H9 (cell line): ENCODE results near the gene FGD6. TPM values are rescaled to one million over a fixed set of nuclear protein-coding genes. Genes with fewer than 3 reads are reported as not detected.
A peak's percentile ranks its signal among the peaks of the same experiment; 100 is the strongest.

Source experiments
- DNase-seq: peaks from one replicate; pipeline ENCODE4 v3.0.0-alpha.2; 2017
- H2AFZ ChIP-seq: one replicate; pipeline ENCODE4 v1.6.1; 2013; ENCODE audit warnings: mild to moderate bottlenecking, low read length, control low read depth, moderate library complexity
- H2AK5ac ChIP-seq: 2 replicates; pipeline ENCODE4 v1.6.1; 2013; ENCODE audit warnings: low read length, control low read depth, mixed read lengths; ENCODE audit not compliant: insufficient read length
- H2BK120ac ChIP-seq: one replicate; pipeline ENCODE4 v1.6.1; 2013; ENCODE audit warnings: low read depth, mild to moderate bottlenecking, low read length, control low read depth, inconsistent platforms; ENCODE audit not compliant: poor library complexity, severe bottlenecking
- H2BK12ac ChIP-seq: 2 replicates; pipeline ENCODE4 v1.6.1; 2013; ENCODE audit warnings: low read length, control low read depth, mixed read lengths, low read depth; ENCODE audit not compliant: insufficient read length
- H2BK15ac ChIP-seq: 2 replicates; pipeline ENCODE4 v1.6.1; 2013; ENCODE audit warnings: low read depth, low read length, control low read depth
- H2BK20ac ChIP-seq: one replicate; pipeline ENCODE4 v1.6.1; 2013; ENCODE audit warnings: low read depth, mild to moderate bottlenecking, low read length, control low read depth, inconsistent platforms; ENCODE audit not compliant: poor library complexity, severe bottlenecking
- H2BK5ac ChIP-seq: 2 replicates; pipeline ENCODE4 v1.6.1; 2013; ENCODE audit warnings: low read length, control low read depth, mixed read lengths; ENCODE audit not compliant: insufficient read length
- H3K14ac ChIP-seq: 2 replicates; pipeline ENCODE4 v1.6.1; 2013; ENCODE audit warnings: low read length, control low read depth; ENCODE audit not compliant: insufficient read depth
- H3K18ac ChIP-seq: 2 replicates; pipeline ENCODE4 v1.6.1; 2013; ENCODE audit warnings: low read depth, mild to moderate bottlenecking, mixed read lengths, low read length, control low read depth; ENCODE audit not compliant: insufficient read length
- H3K23ac ChIP-seq: 2 replicates; pipeline ENCODE4 v1.6.1; 2013; ENCODE audit warnings: low read length, control low read depth, mixed read lengths, low read depth; ENCODE audit not compliant: insufficient read length
- H3K23me2 ChIP-seq: 2 replicates; pipeline ENCODE4 v1.6.1; 2013; ENCODE audit warnings: low read depth, mild to moderate bottlenecking, mixed read lengths, low read length, control low read depth; ENCODE audit not compliant: insufficient read length, poor library complexity, severe bottlenecking
- H3K27ac ChIP-seq: 2 replicates; pipeline ENCODE4 v1.5.1; 2013; ENCODE audit warnings: low read length, control low read depth, mixed read lengths, low read depth; ENCODE audit not compliant: insufficient read length
- H3K27me3 ChIP-seq: 2 replicates; pipeline ENCODE4 v1.6.1; 2013; ENCODE audit warnings: low read length, control low read depth, inconsistent platforms; ENCODE audit not compliant: insufficient read depth
- H3K4ac ChIP-seq: 2 replicates; pipeline ENCODE4 v1.6.1; 2013; ENCODE audit warnings: low read depth, mild to moderate bottlenecking, control low read depth, inconsistent platforms, low read length, moderate library complexity
- H3K4me1 ChIP-seq: 2 replicates; pipeline ENCODE4 v1.6.1; 2013; ENCODE audit warnings: low read length, control low read depth, inconsistent platforms; ENCODE audit not compliant: insufficient read depth
- H3K4me2 ChIP-seq: 2 replicates; pipeline ENCODE4 v1.6.1; 2013; ENCODE audit warnings: low read length, control low read depth, mixed read lengths; ENCODE audit not compliant: insufficient read length, insufficient read depth
- H3K56ac ChIP-seq: 2 replicates; pipeline ENCODE4 v1.6.1; 2013; ENCODE audit warnings: low read depth, mild to moderate bottlenecking, mixed read lengths, low read length, control low read depth; ENCODE audit not compliant: insufficient read length
- H3K79me1 ChIP-seq: 2 replicates; pipeline ENCODE4 v1.6.1; 2013; ENCODE audit warnings: low read depth, mild to moderate bottlenecking, moderate library complexity, low read length, control low read depth, inconsistent platforms; ENCODE audit not compliant: insufficient read depth, poor library complexity, severe bottlenecking
- H3K79me2 ChIP-seq: 2 replicates; pipeline ENCODE4 v1.6.1; 2013; ENCODE audit warnings: low read length, control low read depth, inconsistent platforms; ENCODE audit not compliant: insufficient read depth
- H3K9ac ChIP-seq: 2 replicates; pipeline ENCODE4 v1.6.1; 2013; ENCODE audit warnings: low read length, control low read depth, mixed read lengths; ENCODE audit not compliant: insufficient read length; ENCODE audit errors: extremely low read depth
- H3K9me3 ChIP-seq: one replicate; pipeline ENCODE4 v1.6.1; 2013; ENCODE audit warnings: low read depth, low read length, inconsistent platforms; ENCODE audit not compliant: control insufficient read depth
- H3T11ph ChIP-seq: one replicate; pipeline ENCODE4 v1.6.1; 2013; ENCODE audit warnings: mild to moderate bottlenecking, low read length, control low read depth, inconsistent platforms
- H4K20me1 ChIP-seq: one replicate; pipeline ENCODE4 v1.6.1; 2013; ENCODE audit not compliant: control insufficient read depth, insufficient read length, insufficient read depth
- H4K5ac ChIP-seq: 2 replicates; pipeline ENCODE4 v1.6.1; 2013; ENCODE audit warnings: low read depth, mild to moderate bottlenecking, mixed read lengths, low read length, control low read depth; ENCODE audit not compliant: insufficient read length
- H4K8ac ChIP-seq: replicated peaks from 2 replicates; pipeline ENCODE4 v1.6.1; 2013; ENCODE audit warnings: low read length, control low read depth, mixed read lengths, low read depth; ENCODE audit not compliant: insufficient read length
- H4K91ac ChIP-seq: 2 replicates; pipeline ENCODE4 v1.6.1; 2013; ENCODE audit warnings: low read depth, mild to moderate bottlenecking, moderate library complexity, mixed read lengths, low read length, control low read depth; ENCODE audit not compliant: insufficient read length
- H3K27ac Mint-ChIP-seq, 3 experiments: 2 replicates in 2 of 3; 3 replicates in 1 of 3; pipeline ENCODE4 v1.8.0; 2020 to 2021; ENCODE audit warnings: mixed read lengths in 3 of 3, mild to moderate bottlenecking in 1 of 3, moderate library complexity in 1 of 3
- H3K27me3 Mint-ChIP-seq: 2 replicates; pipeline ENCODE4 v1.8.0; 2021; ENCODE audit warnings: low read depth, mild to moderate bottlenecking, moderate library complexity, mixed read lengths
- H3K36me3 Mint-ChIP-seq, 3 experiments: 2 replicates in 2 of 3; 3 replicates in 1 of 3; pipeline ENCODE4 v1.8.0; 2020 to 2021; ENCODE audit warnings: low read depth in 3 of 3, mixed read lengths in 3 of 3; ENCODE audit not compliant: insufficient read depth in 1 of 3
- H3K4me1 Mint-ChIP-seq, 2 experiments: 2 replicates each; pipeline ENCODE4 v1.8.0; 2020; ENCODE audit warnings: mixed read lengths in 2 of 2
- H3K4me3 Mint-ChIP-seq, 2 experiments: 2 replicates in 1 of 2; 3 replicates in 1 of 2; pipeline ENCODE4 v1.8.0; 2020 to 2021; ENCODE audit warnings: mild to moderate bottlenecking in 2 of 2, mixed read lengths in 2 of 2, moderate library complexity in 1 of 2
- H3K9me3 Mint-ChIP-seq, 2 experiments: 2 replicates in 1 of 2; 3 replicates in 1 of 2; pipeline ENCODE4 v1.8.0; 2020; ENCODE audit warnings: mild to moderate bottlenecking in 2 of 2, mixed read lengths in 2 of 2, moderate library complexity in 1 of 2
- WGBS: extraction: QIAGEN DNeasy Blood & Tissue Kit; methylation state at CpG from one replicate; pipeline ENCODE4 v1.1.7; 2013; ENCODE audit warnings: missing lambda C conversion rate, low lambda C conversion rate, mixed read lengths; ENCODE audit not compliant: insufficient read length; ENCODE audit errors: extremely low coverage; 5-methylcytosine and 5-hydroxymethylcytosine counted together
- total RNA-seq: library from RNA; stranded (reverse); gene quantifications from 2 replicates; pipeline ENCODE4 v1.2.1, GENCODE V29; 2021
- TF ChIP-seq, protein P1 (sequence below): fragments of 200-600 bp; sonication (generic); conservative IDR thresholded peaks from 3 replicates; pipeline ENCODE4 v1.8.0; 2021; ENCODE audit warnings: antibody characterized with exemption, mild to moderate bottlenecking

The FGD6 gene
- total RNA-seq, 1 experiment from 2014 or later: 39.5 TPM

DNA sequence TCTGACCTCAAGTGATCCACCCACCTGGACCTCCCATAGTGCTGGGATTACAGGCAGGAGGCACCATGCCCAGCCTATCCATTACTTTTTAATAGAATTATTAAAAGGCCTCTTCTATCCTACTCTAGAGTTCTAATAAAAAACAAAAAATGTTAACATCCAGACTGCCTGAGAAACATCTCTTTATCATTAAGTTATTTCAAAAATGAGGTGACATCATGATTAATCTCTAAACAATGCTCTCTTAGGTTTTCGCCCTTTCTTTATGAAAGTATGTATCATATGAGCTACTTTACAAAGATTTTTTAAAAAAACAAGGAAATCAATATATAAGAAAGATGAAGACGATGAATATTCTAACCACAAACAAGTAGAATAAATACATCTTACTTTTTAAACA is 52.6 kb downstream of the FGD6 start:
- no peaks in the 10 kb centered on the region for H4K20me1 ChIP-seq
- H3K56ac ChIP-seq: no peak overlapping the region
- no peaks in the 10 kb centered on the region for H3K79me2 ChIP-seq
- H2BK120ac ChIP-seq: no peak overlapping the region
- no peak overlapping the region for H3K4ac ChIP-seq
- no peaks in the 10 kb centered on the region for H3K79me1 ChIP-seq
- H2BK5ac ChIP-seq: no peak overlapping the region
- no peak overlapping the region for H3T11ph ChIP-seq
- H3K4me1 ChIP-seq: no peaks in the 10 kb centered on the region
- no peak overlapping the region for H3K18ac ChIP-seq
- no peak for DNase-seq
- H4K5ac ChIP-seq: no peak overlapping the region
- WGBS: no CpG with 5 or more reads among the region's 2 CpGs
- Mint-ChIP-seq H3K4me1 (peaks cover 22 to 27% of the 10 kb centered on the region in 2 experiments), H3K36me3 (peaks cover 1 to 52% (median 23%) of the 10 kb centered on the region in 3 experiments; a peak in 6 of 7 replicates), H3K4me3 (no peak overlapping the region), H3K27me3 (no peaks in the 10 kb centered on the region), H3K27ac (peak overlapping the region in 1 of 3 experiments; percentile 33; a peak in 1 of 7 replicates), H3K9me3 (no peaks in the 10 kb centered on the region)
- H2AK5ac ChIP-seq: no peak overlapping the region
- no peak overlapping the region for H2BK20ac ChIP-seq
- H4K8ac ChIP-seq: no peak overlapping the region
- no peak overlapping the region for H2BK15ac ChIP-seq
- H3K9ac ChIP-seq: no peak overlapping the region
- no peak overlapping the region for H3K14ac ChIP-seq
- no peak overlapping the region for H2BK12ac ChIP-seq
- H3K27me3 ChIP-seq: no peaks in the 10 kb centered on the region
- TF ChIP-seq, protein P1, sequence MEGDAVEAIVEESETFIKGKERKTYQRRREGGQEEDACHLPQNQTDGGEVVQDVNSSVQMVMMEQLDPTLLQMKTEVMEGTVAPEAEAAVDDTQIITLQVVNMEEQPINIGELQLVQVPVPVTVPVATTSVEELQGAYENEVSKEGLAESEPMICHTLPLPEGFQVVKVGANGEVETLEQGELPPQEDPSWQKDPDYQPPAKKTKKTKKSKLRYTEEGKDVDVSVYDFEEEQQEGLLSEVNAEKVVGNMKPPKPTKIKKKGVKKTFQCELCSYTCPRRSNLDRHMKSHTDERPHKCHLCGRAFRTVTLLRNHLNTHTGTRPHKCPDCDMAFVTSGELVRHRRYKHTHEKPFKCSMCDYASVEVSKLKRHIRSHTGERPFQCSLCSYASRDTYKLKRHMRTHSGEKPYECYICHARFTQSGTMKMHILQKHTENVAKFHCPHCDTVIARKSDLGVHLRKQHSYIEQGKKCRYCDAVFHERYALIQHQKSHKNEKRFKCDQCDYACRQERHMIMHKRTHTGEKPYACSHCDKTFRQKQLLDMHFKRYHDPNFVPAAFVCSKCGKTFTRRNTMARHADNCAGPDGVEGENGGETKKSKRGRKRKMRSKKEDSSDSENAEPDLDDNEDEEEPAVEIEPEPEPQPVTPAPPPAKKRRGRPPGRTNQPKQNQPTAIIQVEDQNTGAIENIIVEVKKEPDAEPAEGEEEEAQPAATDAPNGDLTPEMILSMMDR: no peak
- H3K9me3 ChIP-seq: no peaks in the 10 kb centered on the region
- no peak overlapping the region for H2AFZ ChIP-seq
- no peaks in the 10 kb centered on the region for H3K23me2 ChIP-seq
- H4K91ac ChIP-seq: no peak overlapping the region
- no peak overlapping the region for H3K23ac ChIP-seq
- no peak overlapping the region for H3K4me2 ChIP-seq
- no peak overlapping the region for H3K27ac ChIP-seq
